GM12875 (cell line): ENCODE measurements around the gene NHERF2.

Source experiments
- H3K4me3 ChIP-seq: one replicate; pipeline ENCODE4 v1.5.1; 2011; ENCODE audit warnings: low read depth, low read length, control low read depth
- TF ChIP-seq, protein P1 (sequence below): IDR thresholded peaks from 2 replicates; pipeline ENCODE4 v1.5.1; 2011; ENCODE audit warnings: low read depth, mild to moderate bottlenecking, control low read depth, inconsistent platforms, low read length, moderate library complexity, borderline replicate concordance; ENCODE audit not compliant: insufficient read depth

NHERF2 gene

GRCh38 chr16:2071454-2072202 lies 44.9 kb downstream of the NHERF2 start:
- TF ChIP-seq, protein P1, sequence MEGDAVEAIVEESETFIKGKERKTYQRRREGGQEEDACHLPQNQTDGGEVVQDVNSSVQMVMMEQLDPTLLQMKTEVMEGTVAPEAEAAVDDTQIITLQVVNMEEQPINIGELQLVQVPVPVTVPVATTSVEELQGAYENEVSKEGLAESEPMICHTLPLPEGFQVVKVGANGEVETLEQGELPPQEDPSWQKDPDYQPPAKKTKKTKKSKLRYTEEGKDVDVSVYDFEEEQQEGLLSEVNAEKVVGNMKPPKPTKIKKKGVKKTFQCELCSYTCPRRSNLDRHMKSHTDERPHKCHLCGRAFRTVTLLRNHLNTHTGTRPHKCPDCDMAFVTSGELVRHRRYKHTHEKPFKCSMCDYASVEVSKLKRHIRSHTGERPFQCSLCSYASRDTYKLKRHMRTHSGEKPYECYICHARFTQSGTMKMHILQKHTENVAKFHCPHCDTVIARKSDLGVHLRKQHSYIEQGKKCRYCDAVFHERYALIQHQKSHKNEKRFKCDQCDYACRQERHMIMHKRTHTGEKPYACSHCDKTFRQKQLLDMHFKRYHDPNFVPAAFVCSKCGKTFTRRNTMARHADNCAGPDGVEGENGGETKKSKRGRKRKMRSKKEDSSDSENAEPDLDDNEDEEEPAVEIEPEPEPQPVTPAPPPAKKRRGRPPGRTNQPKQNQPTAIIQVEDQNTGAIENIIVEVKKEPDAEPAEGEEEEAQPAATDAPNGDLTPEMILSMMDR: no peak
- no peak overlapping the region for H3K4me3 ChIP-seq

DNA sequence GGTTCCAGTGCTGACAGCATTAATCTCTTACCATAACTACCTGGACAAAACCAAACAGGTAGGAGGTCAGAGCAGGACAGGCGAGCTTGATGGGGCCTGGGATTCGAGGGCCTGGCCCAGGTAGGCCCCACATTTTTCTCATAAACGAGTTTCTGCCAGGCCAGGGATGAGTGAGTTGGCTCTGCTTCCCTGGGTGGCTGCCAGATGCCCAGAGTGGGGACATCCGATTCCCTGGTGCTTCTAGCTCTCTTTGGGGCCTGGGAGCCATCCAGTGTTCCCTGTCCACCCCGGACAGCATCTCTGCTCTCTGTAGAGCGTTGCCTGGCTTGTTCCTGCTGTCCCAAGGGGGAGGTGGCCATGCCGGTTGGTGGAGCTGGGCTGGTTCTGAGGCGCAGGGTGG lies 46.2 kb downstream of the NHERF2 start:
- TF ChIP-seq, protein P1: no peak
- no peak overlapping the region for H3K4me3 ChIP-seq

- TF ChIP-seq, protein P1: no peak
- no peak overlapping the region for H3K4me3 ChIP-seq
Observed at GRCh38 chr16:2074071-2074470, 47.4 kb downstream of the NHERF2 start.

DNA sequence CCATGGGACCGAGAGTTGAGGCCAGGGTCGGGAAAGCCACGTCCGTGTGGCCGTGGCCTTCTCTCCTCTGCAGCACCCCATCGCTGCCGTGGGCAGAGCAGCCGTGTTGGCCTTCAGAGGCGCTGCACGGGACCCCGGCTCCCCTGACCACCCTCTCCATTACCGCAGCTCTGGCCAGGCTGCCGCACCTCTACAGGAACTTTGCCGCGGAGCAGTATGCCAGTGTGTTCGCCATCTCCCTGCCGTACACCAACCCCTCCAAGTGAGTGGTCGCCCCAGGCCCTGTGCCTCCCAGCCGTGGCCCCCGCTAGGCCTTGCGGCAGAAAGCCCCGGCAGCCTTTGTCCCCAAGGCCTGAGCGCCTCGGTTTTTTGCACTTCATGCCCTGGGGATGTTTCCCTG lies 48.9 kb downstream of the NHERF2 start:
- TF ChIP-seq, protein P1: no peak
- no peak overlapping the region for H3K4me3 ChIP-seq

- H3K4me3 ChIP-seq: no peak overlapping the region
- TF ChIP-seq, protein P1: no peak
Observed at GRCh38 chr16:2076072-2076865, 49.6 kb downstream of the NHERF2 start.

DNA sequence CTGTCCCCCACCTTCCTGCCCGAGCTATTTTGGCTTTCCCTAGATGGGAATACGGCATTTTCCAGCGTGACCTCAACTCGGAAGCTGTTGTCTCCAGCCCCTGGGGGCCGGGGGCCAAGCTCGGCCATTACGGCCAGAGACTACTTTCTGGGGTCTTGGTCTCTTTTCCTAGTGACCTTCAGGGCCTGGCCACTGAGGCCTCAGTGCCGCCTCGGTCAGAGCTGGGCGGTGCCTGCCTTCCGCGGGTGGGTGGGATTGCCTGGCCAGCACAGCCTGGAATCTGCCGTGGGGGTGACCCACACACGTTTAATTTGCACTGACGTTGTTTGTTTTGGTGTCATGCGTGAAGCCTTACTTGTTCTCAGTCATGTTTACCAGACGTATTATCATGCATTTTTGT lies 50.3 kb downstream of the NHERF2 start:
- no peak overlapping the region for H3K4me3 ChIP-seq
- TF ChIP-seq, protein P1: no peak
